ENCODE measurements around the gene KMT5C.
"Not testable (repeated sequence)": the region's sequence is repeated elsewhere in the genome, so short reads cannot be mapped to it uniquely, and the experiment has no call there.

The KMT5C gene

DNA sequence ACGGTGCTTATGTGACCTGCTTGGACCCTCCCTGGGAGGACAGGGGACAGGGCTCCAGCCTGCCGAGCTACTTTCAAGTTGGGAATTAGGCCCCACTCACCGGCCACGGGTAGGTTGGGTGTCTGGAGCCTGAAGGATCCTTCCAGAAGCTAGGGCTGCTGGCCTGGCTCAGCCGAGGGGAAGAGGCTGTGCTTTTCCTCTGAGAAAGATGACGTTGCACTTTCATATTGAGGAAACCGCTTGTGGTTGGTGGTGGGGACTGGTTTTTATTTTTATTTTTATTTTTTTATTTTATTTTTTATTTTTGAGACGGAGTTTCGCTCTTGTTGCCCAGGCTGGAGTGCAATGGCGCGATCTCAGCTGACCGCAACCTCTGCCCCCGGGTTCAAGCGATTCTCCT, 14.5 kb upstream of the KMT5C start, which contains the start of gene TMEM150B:
Gene TMEM150B, minus strand, starts transcription at position 170 of the 400 bp plus-strand sequence. CDS start 4,305 bp downstream, outside the sequence.
- Mint-ChIP-seq H3K4me3 (peak within 1 kb of the TSS; percentile 90), H3K4me1 (ENCODE audit: low read depth) (peaks cover 68% of the 10 kb centered on the region), H3K27ac (peak within 1 kb of the TSS; percentile 94), H3K36me3 (ENCODE audit: low read depth) (peaks cover 39% of the 10 kb centered on the region), H3K9me3 (no peaks in the 10 kb centered on the region), H3K27me3 (no peaks in the 10 kb centered on the region)
- intact Hi-C loops (cut with micrococcal nuclease), result loop anchor here (2.0 kb wide), 1 partner anchor 14 kb away; the partner anchor contains the start of gene KMT5C

DNA sequence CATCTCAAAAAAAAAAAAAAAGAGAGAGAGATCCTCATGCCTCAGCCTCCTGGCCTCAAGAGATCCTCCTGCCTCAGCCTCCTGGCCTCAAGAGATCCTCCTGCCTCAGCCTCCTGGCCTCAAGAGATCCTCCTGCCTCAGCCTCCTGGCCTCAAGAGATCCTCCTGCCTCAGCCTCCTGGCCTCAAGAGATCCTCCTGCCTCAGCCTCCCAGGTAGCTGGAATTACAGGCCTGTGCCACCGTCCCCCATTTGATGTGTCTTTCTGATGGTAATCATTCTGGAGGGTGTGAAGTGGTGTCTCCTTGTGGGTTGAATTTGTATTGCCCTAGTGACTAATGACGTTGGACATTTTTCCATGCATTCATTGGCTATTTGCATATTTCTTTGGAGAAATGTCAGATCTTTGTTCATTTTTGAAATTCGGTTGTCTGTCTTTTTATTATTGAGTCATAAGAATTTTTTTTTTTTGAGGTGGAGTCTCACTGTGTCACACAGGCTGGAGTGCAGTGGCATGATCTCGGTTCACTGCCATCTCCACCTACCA, 10.8 kb upstream of the KMT5C start:
- H3K4me3 Mint-ChIP-seq; H3K9me3 Mint-ChIP-seq; intact Hi-C loops (cut with micrococcal nuclease); H3K27me3 Mint-ChIP-seq; H3K36me3 Mint-ChIP-seq (ENCODE audit: low read depth): not testable (repeated sequence)
- Mint-ChIP-seq H3K27ac (peak overlapping the region; percentile 55), H3K4me1 (ENCODE audit: low read depth) (peaks cover 58% of the 10 kb centered on the region)

DNA sequence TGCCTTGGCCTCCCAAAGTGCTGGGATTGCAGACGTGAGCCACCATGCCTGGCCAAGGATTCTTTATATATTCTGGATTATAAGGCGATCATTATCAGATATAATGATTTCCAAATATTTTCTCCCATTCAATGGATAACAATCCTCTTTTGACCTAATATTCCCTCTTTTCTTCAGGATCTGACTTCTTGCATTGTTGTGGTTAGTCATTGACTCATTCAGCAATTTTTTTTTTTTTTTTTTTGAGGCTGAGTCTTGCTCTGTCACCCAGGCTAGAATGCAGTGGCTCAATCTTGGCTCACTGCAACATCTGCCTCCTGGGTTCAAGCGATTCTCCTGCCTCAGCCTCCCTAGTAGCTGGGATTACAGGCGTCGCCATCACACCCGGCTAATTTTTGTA, 9.9 kb upstream of the KMT5C start:
- H3K36me3 Mint-ChIP-seq (ENCODE audit: low read depth); H3K27me3 Mint-ChIP-seq; intact Hi-C loops (cut with micrococcal nuclease); H3K4me3 Mint-ChIP-seq; H3K9me3 Mint-ChIP-seq: not testable (repeated sequence)
- H3K4me1 Mint-ChIP-seq (ENCODE audit: low read depth), result peaks cover 54% of the 10 kb centered on the region
- H3K27ac Mint-ChIP-seq, result peak overlapping the region; percentile 54

DNA sequence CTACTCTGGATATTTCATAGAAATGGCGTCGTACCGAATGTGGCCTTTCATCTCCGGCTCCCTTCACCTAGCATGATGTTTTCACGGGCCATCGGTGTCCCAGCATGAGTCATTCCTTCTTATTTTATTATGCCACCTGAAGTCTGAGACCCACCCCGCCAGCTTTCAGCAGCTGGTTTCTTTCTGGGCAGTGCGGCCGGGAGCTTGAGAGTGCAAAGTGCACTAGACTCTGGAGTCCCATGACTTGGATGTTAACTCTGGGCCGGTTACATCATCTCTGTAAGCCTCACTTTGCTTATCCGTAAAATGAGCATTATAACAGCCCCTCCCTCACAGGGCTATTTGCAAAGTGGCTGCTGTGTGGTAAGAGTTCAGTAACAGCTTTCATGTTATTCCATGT, 5.8 kb upstream of the KMT5C start:
- H3K27ac Mint-ChIP-seq, result no peak overlapping the region
- peaks cover 32% of the 10 kb centered on the region for H3K4me1 Mint-ChIP-seq (ENCODE audit: low read depth)
- H3K27me3 Mint-ChIP-seq, result peaks cover 3% of the 10 kb centered on the region
- intact Hi-C loops (cut with micrococcal nuclease), result no loop called here
- no peaks in the 10 kb centered on the region for H3K9me3 Mint-ChIP-seq
- H3K4me3 Mint-ChIP-seq, result no peak overlapping the region
- H3K36me3 Mint-ChIP-seq (ENCODE audit: low read depth), result no peaks in the 10 kb centered on the region

DNA sequence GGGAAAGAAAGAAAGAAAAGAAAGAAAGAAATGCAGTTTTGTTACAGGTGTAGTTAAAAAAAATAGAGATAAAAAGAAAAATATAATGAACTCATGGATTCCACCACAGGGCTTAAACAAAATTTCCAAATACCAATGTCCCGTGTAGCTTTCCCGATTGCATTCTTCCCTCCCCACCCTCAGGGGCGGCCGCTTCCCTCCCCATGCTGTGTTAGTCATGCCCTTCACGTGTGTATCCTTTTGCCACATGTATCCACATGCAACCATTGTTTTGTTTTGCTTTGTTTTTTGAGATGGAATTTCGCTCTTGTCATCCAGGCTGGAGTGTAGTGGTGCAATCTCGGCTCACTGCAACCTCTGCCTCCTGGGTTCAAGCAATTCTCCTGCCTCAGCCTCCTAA, 3.6 kb upstream of the KMT5C start:
- intact Hi-C loops (cut with micrococcal nuclease), result loop anchor here (5.0 kb wide), 1 partner anchor 51 kb away; the partner anchor contains the start of gene RPL28
- Mint-ChIP-seq H3K4me1 (ENCODE audit: low read depth) (peaks cover 36% of the 10 kb centered on the region), H3K27ac (no peak overlapping the region), H3K27me3 (peaks cover 3% of the 10 kb centered on the region), H3K9me3 (no peaks in the 10 kb centered on the region), H3K36me3 (ENCODE audit: low read depth) (peaks cover 13% of the 10 kb centered on the region), H3K4me3 (no peak overlapping the region)

GRCh38 chr19:55339889-55340783, 460 bp downstream of the KMT5C start:
- Mint-ChIP-seq H3K4me3 (peak overlapping the region; percentile 90), H3K27ac (peak overlapping the region; percentile 91), H3K4me1 (ENCODE audit: low read depth) (peaks cover 33% of the 10 kb centered on the region), H3K9me3 (no peaks in the 10 kb centered on the region), H3K27me3 (peaks cover 3% of the 10 kb centered on the region), H3K36me3 (ENCODE audit: low read depth) (peaks cover 50% of the 10 kb centered on the region)
- intact Hi-C loops (cut with micrococcal nuclease), result loop anchor here (2.0 to 5.0 kb wide), 3 partner anchors 15 to 47 kb away; partner anchors contain the start of genes RPL28 and TMEM150B

DNA sequence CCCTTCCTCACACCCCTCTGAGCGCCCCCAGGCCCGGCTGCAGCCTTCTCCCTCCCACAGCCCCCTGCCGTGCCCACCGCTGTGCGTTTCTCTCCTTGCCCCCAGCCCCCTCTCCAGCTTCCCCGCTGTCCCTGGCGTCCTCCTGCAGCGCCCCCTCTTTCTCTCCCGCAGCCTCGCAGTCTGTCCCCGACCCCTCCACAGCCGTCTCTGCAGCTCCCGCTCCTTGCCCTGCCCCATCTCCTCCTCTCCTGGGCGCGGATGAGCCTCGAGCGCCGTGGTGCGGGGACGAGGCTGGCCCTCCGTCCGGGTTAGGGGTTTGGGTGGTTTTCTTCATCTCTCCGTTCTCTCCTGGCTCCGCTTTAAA, 1.1 kb downstream of the KMT5C start:
- H3K36me3 Mint-ChIP-seq (ENCODE audit: low read depth), result peaks cover 57% of the 10 kb centered on the region
- H3K27ac Mint-ChIP-seq, result peak overlapping the region; percentile 91
- H3K4me3 Mint-ChIP-seq, result peak overlapping the region; percentile 90
- no peaks in the 10 kb centered on the region for H3K9me3 Mint-ChIP-seq
- intact Hi-C loops (cut with micrococcal nuclease), result no loop called here
- peaks cover 3% of the 10 kb centered on the region for H3K27me3 Mint-ChIP-seq
- peaks cover 39% of the 10 kb centered on the region for H3K4me1 Mint-ChIP-seq (ENCODE audit: low read depth)

GRCh38 chr19:55341171-55341588, 1.5 kb downstream of the KMT5C start:
- Mint-ChIP-seq H3K27ac (peak overlapping the region; percentile 91), H3K36me3 (ENCODE audit: low read depth) (peaks cover 61% of the 10 kb centered on the region), H3K4me1 (ENCODE audit: low read depth) (peaks cover 39% of the 10 kb centered on the region), H3K9me3 (no peaks in the 10 kb centered on the region), H3K27me3 (peaks cover 3% of the 10 kb centered on the region), H3K4me3 (peak overlapping the region; percentile 90)
- intact Hi-C loops (cut with micrococcal nuclease), result no loop called here

GRCh38 chr19:55341595-55342531, 2.2 kb downstream of the KMT5C start:
- intact Hi-C loops (cut with micrococcal nuclease), result no loop called here
- peaks cover 67% of the 10 kb centered on the region for H3K36me3 Mint-ChIP-seq (ENCODE audit: low read depth)
- H3K9me3 Mint-ChIP-seq, result no peaks in the 10 kb centered on the region
- peaks cover 39% of the 10 kb centered on the region for H3K4me1 Mint-ChIP-seq (ENCODE audit: low read depth)
- H3K27me3 Mint-ChIP-seq, result peaks cover 1% of the 10 kb centered on the region
- H3K27ac Mint-ChIP-seq, result no peak overlapping the region
- peak overlapping the region; percentile 27 for H3K4me3 Mint-ChIP-seq

DNA sequence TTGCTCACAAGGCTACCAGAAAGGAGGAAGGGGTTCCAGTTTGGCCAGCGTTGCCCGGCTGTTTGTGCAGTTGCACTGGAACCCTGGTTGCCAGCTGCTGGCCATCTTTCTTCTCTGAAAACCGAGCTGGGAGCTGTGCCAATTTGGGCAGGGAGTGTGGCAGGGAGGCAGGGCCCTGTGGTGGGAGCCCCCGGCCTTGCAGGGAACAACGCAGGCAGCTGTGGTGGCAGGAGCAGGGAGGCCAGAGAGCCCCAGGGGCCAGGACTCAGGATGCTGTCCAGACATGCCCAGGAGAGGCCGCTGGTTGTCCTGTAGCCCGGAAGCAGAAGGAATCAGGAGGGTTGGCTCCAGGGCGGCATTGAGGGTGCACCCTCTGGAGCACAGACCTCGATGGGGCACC, 4.8 kb downstream of the KMT5C start:
- no peaks in the 10 kb centered on the region for H3K9me3 Mint-ChIP-seq
- peaks cover 80% of the 10 kb centered on the region for H3K36me3 Mint-ChIP-seq (ENCODE audit: low read depth)
- H3K4me1 Mint-ChIP-seq (ENCODE audit: low read depth), result peaks cover 31% of the 10 kb centered on the region
- H3K4me3 Mint-ChIP-seq, result no peak overlapping the region
- intact Hi-C loops (cut with micrococcal nuclease), result no loop called here
- H3K27ac Mint-ChIP-seq, result no peak overlapping the region
- H3K27me3 Mint-ChIP-seq, result no peaks in the 10 kb centered on the region

DNA sequence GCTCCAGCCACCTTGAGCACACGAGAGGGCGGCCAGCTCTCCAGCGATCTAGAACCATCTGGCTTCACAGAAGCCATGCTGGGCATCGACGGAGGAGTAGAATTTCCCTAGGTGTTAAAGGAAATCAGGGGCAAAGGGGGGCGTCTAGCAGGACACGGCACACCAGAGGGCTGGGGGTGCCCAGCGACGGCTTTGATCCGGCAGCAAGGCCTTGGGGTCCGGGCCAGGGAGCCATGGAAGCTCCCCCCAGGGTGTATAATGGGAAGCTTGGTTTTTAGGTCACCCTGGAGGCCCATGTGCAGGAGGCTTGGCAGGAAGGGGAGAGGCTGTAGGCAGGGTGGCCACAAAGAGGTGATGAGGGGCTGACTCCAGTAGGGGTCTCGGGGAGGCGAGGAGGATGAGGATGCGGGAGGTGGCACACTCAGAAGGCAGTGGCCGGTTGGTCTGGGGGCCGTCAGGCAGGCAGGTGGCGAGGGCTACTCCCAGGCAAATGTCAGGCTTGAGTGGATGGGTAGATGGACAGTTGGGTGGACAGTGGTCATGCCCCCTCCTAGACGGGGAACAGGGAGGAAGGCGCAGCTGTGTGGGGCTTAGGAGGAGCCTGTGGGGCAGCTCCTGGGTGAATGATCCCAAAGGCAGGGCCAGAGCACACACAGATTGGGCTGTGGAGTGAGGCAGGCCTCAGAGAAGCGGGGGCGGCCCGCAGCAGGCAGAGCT, 5.6 kb downstream of the KMT5C start:
- H3K9me3 Mint-ChIP-seq, result no peaks in the 10 kb centered on the region
- H3K4me3 Mint-ChIP-seq, result no peak overlapping the region
- peak overlapping the region; percentile 17 for H3K27ac Mint-ChIP-seq
- intact Hi-C loops (cut with micrococcal nuclease), result no loop called here
- peaks cover 23% of the 10 kb centered on the region for H3K4me1 Mint-ChIP-seq (ENCODE audit: low read depth)
- H3K27me3 Mint-ChIP-seq, result no peaks in the 10 kb centered on the region
- peaks cover 73% of the 10 kb centered on the region for H3K36me3 Mint-ChIP-seq (ENCODE audit: low read depth)

DNA sequence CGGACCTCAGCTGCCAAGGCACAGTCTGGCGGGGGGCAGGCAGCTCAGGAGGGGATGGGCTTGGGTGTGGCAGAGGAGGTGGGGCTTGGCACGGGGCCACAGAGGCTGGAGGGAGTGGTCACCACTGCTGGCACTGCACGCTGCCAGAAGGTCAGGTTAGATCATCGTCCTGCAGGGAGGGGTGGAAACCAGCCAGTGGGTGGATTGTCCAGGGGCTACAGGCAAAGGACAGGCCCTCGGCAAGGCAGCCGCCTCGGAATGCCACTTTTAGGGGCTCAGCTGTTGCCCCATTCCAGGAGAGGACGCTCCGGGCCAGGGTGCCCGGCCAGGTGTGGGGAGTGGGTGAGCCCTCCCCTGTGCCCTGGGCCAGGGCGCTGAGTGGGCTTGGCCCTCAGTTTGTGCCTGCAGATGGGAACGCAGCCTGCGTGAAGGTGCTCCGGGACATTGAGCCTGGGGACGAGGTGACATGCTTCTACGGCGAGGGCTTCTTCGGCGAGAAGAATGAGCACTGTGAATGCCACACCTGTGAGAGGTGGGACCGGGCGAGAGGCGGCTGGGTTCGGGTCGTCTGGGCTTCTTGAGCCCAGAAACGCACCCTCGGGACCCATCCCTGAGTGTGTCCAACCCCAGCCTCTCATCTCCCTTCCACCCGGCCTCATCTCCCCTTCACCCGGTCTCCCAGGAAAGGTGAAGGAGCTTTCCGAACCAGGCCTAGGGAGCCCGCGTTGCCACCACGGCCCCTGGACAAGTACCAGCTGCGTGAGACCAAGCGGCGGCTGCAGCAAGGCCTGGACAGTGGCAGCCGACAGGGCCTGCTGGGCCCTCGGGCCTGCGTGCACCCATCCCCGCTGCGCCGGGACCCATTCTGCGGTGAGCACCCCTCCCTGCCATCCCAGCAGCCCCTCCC, 6.4 kb downstream of the KMT5C start:
- Mint-ChIP-seq H3K27me3 (peaks cover under 1% of the 10 kb centered on the region), H3K9me3 (no peaks in the 10 kb centered on the region), H3K4me1 (ENCODE audit: low read depth) (peaks cover 15% of the 10 kb centered on the region), H3K27ac (peak overlapping the region; percentile 17), H3K36me3 (ENCODE audit: low read depth) (peaks cover 67% of the 10 kb centered on the region), H3K4me3 (no peak overlapping the region)
- intact Hi-C loops (cut with micrococcal nuclease), result no loop called here
